H9 (cell line): ENCODE measurements around the gene TLK1. TPM values are rescaled to one million over a fixed set of nuclear protein-coding genes. Genes with fewer than 3 reads are reported as not detected.

Experiments
- DNase-seq: peaks from one replicate; pipeline ENCODE4 v3.0.0-alpha.2; 2017
- H2AFZ ChIP-seq: one replicate; pipeline ENCODE4 v1.6.1; 2013; ENCODE audit warnings: mild to moderate bottlenecking, low read length, control low read depth, moderate library complexity
- H2AK5ac ChIP-seq: 2 replicates; pipeline ENCODE4 v1.6.1; 2013; ENCODE audit warnings: low read length, control low read depth, mixed read lengths; ENCODE audit not compliant: insufficient read length
- H2BK120ac ChIP-seq: one replicate; pipeline ENCODE4 v1.6.1; 2013; ENCODE audit warnings: low read depth, mild to moderate bottlenecking, low read length, control low read depth, inconsistent platforms; ENCODE audit not compliant: poor library complexity, severe bottlenecking
- H2BK12ac ChIP-seq: 2 replicates; pipeline ENCODE4 v1.6.1; 2013; ENCODE audit warnings: low read length, control low read depth, mixed read lengths, low read depth; ENCODE audit not compliant: insufficient read length
- H2BK15ac ChIP-seq: 2 replicates; pipeline ENCODE4 v1.6.1; 2013; ENCODE audit warnings: low read depth, low read length, control low read depth
- H2BK20ac ChIP-seq: one replicate; pipeline ENCODE4 v1.6.1; 2013; ENCODE audit warnings: low read depth, mild to moderate bottlenecking, low read length, control low read depth, inconsistent platforms; ENCODE audit not compliant: poor library complexity, severe bottlenecking
- H2BK5ac ChIP-seq: 2 replicates; pipeline ENCODE4 v1.6.1; 2013; ENCODE audit warnings: low read length, control low read depth, mixed read lengths; ENCODE audit not compliant: insufficient read length
- H3K14ac ChIP-seq: 2 replicates; pipeline ENCODE4 v1.6.1; 2013; ENCODE audit warnings: low read length, control low read depth; ENCODE audit not compliant: insufficient read depth
- H3K18ac ChIP-seq: 2 replicates; pipeline ENCODE4 v1.6.1; 2013; ENCODE audit warnings: low read depth, mild to moderate bottlenecking, mixed read lengths, low read length, control low read depth; ENCODE audit not compliant: insufficient read length
- H3K23ac ChIP-seq: 2 replicates; pipeline ENCODE4 v1.6.1; 2013; ENCODE audit warnings: low read length, control low read depth, mixed read lengths, low read depth; ENCODE audit not compliant: insufficient read length
- H3K23me2 ChIP-seq: 2 replicates; pipeline ENCODE4 v1.6.1; 2013; ENCODE audit warnings: low read depth, mild to moderate bottlenecking, mixed read lengths, low read length, control low read depth; ENCODE audit not compliant: insufficient read length, poor library complexity, severe bottlenecking
- H3K27ac ChIP-seq: 2 replicates; pipeline ENCODE4 v1.5.1; 2013; ENCODE audit warnings: low read length, control low read depth, mixed read lengths, low read depth; ENCODE audit not compliant: insufficient read length
- H3K27me3 ChIP-seq: 2 replicates; pipeline ENCODE4 v1.6.1; 2013; ENCODE audit warnings: low read length, control low read depth, inconsistent platforms; ENCODE audit not compliant: insufficient read depth
- H3K4ac ChIP-seq: 2 replicates; pipeline ENCODE4 v1.6.1; 2013; ENCODE audit warnings: low read depth, mild to moderate bottlenecking, control low read depth, inconsistent platforms, low read length, moderate library complexity
- H3K4me1 ChIP-seq: 2 replicates; pipeline ENCODE4 v1.6.1; 2013; ENCODE audit warnings: low read length, control low read depth, inconsistent platforms; ENCODE audit not compliant: insufficient read depth
- H3K4me2 ChIP-seq: 2 replicates; pipeline ENCODE4 v1.6.1; 2013; ENCODE audit warnings: low read length, control low read depth, mixed read lengths; ENCODE audit not compliant: insufficient read length, insufficient read depth
- H3K56ac ChIP-seq: 2 replicates; pipeline ENCODE4 v1.6.1; 2013; ENCODE audit warnings: low read depth, mild to moderate bottlenecking, mixed read lengths, low read length, control low read depth; ENCODE audit not compliant: insufficient read length
- H3K79me1 ChIP-seq: 2 replicates; pipeline ENCODE4 v1.6.1; 2013; ENCODE audit warnings: low read depth, mild to moderate bottlenecking, moderate library complexity, low read length, control low read depth, inconsistent platforms; ENCODE audit not compliant: insufficient read depth, poor library complexity, severe bottlenecking
- H3K79me2 ChIP-seq: 2 replicates; pipeline ENCODE4 v1.6.1; 2013; ENCODE audit warnings: low read length, control low read depth, inconsistent platforms; ENCODE audit not compliant: insufficient read depth
- H3K9ac ChIP-seq: 2 replicates; pipeline ENCODE4 v1.6.1; 2013; ENCODE audit warnings: low read length, control low read depth, mixed read lengths; ENCODE audit not compliant: insufficient read length; ENCODE audit errors: extremely low read depth
- H3K9me3 ChIP-seq: one replicate; pipeline ENCODE4 v1.6.1; 2013; ENCODE audit warnings: low read depth, low read length, inconsistent platforms; ENCODE audit not compliant: control insufficient read depth
- H3T11ph ChIP-seq: one replicate; pipeline ENCODE4 v1.6.1; 2013; ENCODE audit warnings: mild to moderate bottlenecking, low read length, control low read depth, inconsistent platforms
- H4K20me1 ChIP-seq: one replicate; pipeline ENCODE4 v1.6.1; 2013; ENCODE audit not compliant: control insufficient read depth, insufficient read length, insufficient read depth
- H4K5ac ChIP-seq: 2 replicates; pipeline ENCODE4 v1.6.1; 2013; ENCODE audit warnings: low read depth, mild to moderate bottlenecking, mixed read lengths, low read length, control low read depth; ENCODE audit not compliant: insufficient read length
- H4K8ac ChIP-seq: replicated peaks from 2 replicates; pipeline ENCODE4 v1.6.1; 2013; ENCODE audit warnings: low read length, control low read depth, mixed read lengths, low read depth; ENCODE audit not compliant: insufficient read length
- H4K91ac ChIP-seq: 2 replicates; pipeline ENCODE4 v1.6.1; 2013; ENCODE audit warnings: low read depth, mild to moderate bottlenecking, moderate library complexity, mixed read lengths, low read length, control low read depth; ENCODE audit not compliant: insufficient read length
- H3K27ac Mint-ChIP-seq, 3 experiments: 2 replicates in 2 of 3; 3 replicates in 1 of 3; pipeline ENCODE4 v1.8.0; 2020 to 2021; ENCODE audit warnings: mixed read lengths in 3 of 3, mild to moderate bottlenecking in 1 of 3, moderate library complexity in 1 of 3
- H3K27me3 Mint-ChIP-seq: 2 replicates; pipeline ENCODE4 v1.8.0; 2021; ENCODE audit warnings: low read depth, mild to moderate bottlenecking, moderate library complexity, mixed read lengths
- H3K36me3 Mint-ChIP-seq, 3 experiments: 2 replicates in 2 of 3; 3 replicates in 1 of 3; pipeline ENCODE4 v1.8.0; 2020 to 2021; ENCODE audit warnings: low read depth in 3 of 3, mixed read lengths in 3 of 3; ENCODE audit not compliant: insufficient read depth in 1 of 3
- H3K4me1 Mint-ChIP-seq, 2 experiments: 2 replicates each; pipeline ENCODE4 v1.8.0; 2020; ENCODE audit warnings: mixed read lengths in 2 of 2
- H3K4me3 Mint-ChIP-seq, 2 experiments: 2 replicates in 1 of 2; 3 replicates in 1 of 2; pipeline ENCODE4 v1.8.0; 2020 to 2021; ENCODE audit warnings: mild to moderate bottlenecking in 2 of 2, mixed read lengths in 2 of 2, moderate library complexity in 1 of 2
- H3K9me3 Mint-ChIP-seq, 2 experiments: 2 replicates in 1 of 2; 3 replicates in 1 of 2; pipeline ENCODE4 v1.8.0; 2020; ENCODE audit warnings: mild to moderate bottlenecking in 2 of 2, mixed read lengths in 2 of 2, moderate library complexity in 1 of 2
- CTCF ChIP-seq: fragments of 200-600 bp; sonication (generic); conservative IDR thresholded peaks from 3 replicates; pipeline ENCODE4 v1.8.0; 2021; ENCODE audit warnings: antibody characterized with exemption, mild to moderate bottlenecking
- WGBS: extraction: QIAGEN DNeasy Blood & Tissue Kit; methylation state at CpG from one replicate; pipeline ENCODE4 v1.1.7; 2013; ENCODE audit warnings: missing lambda C conversion rate, low lambda C conversion rate, mixed read lengths; ENCODE audit not compliant: insufficient read length; ENCODE audit errors: extremely low coverage; 5-methylcytosine and 5-hydroxymethylcytosine counted together
- total RNA-seq: library from RNA; stranded (reverse); gene quantifications from 2 replicates; pipeline ENCODE4 v1.2.1, GENCODE V29; 2021

Gene TLK1
- total RNA-seq, 1 experiment from 2014 or later = 112 TPM

DNA sequence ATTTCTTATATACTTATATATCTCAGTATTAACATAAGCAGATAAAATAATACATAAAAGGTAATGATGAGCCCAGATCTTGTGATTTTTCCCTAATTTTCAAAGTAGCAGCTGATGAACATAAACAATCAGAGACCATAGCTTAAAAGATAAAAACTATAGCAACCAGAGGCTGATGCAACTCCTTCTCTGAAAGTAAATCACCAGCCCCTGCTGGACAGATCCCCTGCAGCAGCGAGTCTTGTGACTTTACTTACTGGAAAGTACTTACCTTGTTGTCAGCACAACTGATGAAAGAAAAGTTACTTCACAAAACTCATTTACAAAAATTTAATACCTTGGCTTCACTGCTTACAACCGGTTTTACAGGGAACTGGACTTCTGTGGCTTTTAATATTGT, 164.4 kb downstream of the TLK1 start:
- Histone ChIP-seq H2AK5ac (no peak overlapping the region), H3K79me1 (peaks cover 1% of the 10 kb centered on the region), H3K4ac (no peak overlapping the region), H2BK20ac (no peak overlapping the region), H2BK5ac (no peak overlapping the region), H4K91ac (no peak overlapping the region), H3K27me3 (no peaks in the 10 kb centered on the region), H3K79me2 (no peaks in the 10 kb centered on the region), H2AFZ (no peak overlapping the region), H3T11ph (no peak overlapping the region), H3K56ac (no peak overlapping the region), H2BK15ac (no peak overlapping the region), H3K23ac (no peak overlapping the region), H3K14ac (no peak overlapping the region), H3K4me2 (no peak overlapping the region), H4K20me1 (no peaks in the 10 kb centered on the region), H3K27ac (no peak overlapping the region), H2BK120ac (no peak overlapping the region), H2BK12ac (no peak overlapping the region), H3K9ac (no peak overlapping the region), H4K8ac (no peak overlapping the region), H4K5ac (no peak overlapping the region), H3K4me1 (no peaks in the 10 kb centered on the region), H3K23me2 (no peaks in the 10 kb centered on the region), H3K18ac (no peak overlapping the region), H3K9me3 (no peaks in the 10 kb centered on the region)
- Mint-ChIP-seq H3K9me3 (no peaks in the 10 kb centered on the region), H3K36me3 (peaks cover 11 to 66% (median 44%) of the 10 kb centered on the region in 3 experiments; a peak in 6 of 7 replicates), H3K4me3 (no peak overlapping the region), H3K27ac (no peak overlapping the region), H3K4me1 (peaks cover 3 to 8% of the 10 kb centered on the region in 2 experiments; a peak in 3 of 4 replicates), H3K27me3 (no peaks in the 10 kb centered on the region)
- no CpG with 5 or more reads among the region's 2 CpGs for WGBS
- DNase-seq = no peak
- peak; percentile 29; the same call in 2 of the 3 replicates for TF ChIP-seq CTCF
